Neural progenitor cell (in vitro differentiated cells): ENCODE measurements around the gene WDR54.

ENCODE experiments used
- EZH2 ChIP-seq: fragments of 200-600 bp; sonication (generic); IDR thresholded peaks from 2 replicates; pipeline ENCODE4 v1.6.1; 2017; ENCODE audit warnings: antibody characterized with exemption, mild to moderate bottlenecking, moderate library complexity
- EZH2phosphoT487 ChIP-seq: fragments of 200-600 bp; sonication (generic); IDR thresholded peaks from 2 replicates; pipeline ENCODE4 v1.6.1; 2017; ENCODE audit warnings: antibody characterized with exemption
- TF ChIP-seq, protein P1 (sequence below): fragments of 200-600 bp; sonication (generic); IDR thresholded peaks from 2 replicates; pipeline ENCODE4 v1.5.1; 2017; ENCODE audit warnings: antibody characterized with exemption, mild to moderate bottlenecking

DNA sequence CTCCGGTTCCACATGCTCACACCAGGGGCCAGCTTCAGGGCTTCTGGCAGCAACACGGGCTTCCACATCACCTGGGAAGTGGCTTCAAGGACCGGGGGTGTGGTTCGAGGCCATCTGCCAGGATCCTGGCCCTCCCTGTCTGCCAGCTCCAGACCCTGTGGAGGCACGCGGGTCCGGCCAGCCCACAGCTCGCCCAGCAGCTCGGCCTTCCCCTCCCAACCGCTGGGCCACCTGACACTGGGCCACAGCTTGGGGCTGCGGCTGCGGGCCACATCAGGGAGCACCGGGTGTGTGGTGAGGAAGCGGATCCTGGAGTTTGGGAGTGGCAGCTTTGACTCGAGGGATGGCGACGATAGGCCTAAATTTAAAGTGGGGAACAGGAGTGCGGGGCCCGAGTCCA lies 7.1 kb upstream of the WDR54 start:
- TF ChIP-seq EZH2phosphoT487 (no peak), EZH2 (no peak)
- TF ChIP-seq, protein P1, sequence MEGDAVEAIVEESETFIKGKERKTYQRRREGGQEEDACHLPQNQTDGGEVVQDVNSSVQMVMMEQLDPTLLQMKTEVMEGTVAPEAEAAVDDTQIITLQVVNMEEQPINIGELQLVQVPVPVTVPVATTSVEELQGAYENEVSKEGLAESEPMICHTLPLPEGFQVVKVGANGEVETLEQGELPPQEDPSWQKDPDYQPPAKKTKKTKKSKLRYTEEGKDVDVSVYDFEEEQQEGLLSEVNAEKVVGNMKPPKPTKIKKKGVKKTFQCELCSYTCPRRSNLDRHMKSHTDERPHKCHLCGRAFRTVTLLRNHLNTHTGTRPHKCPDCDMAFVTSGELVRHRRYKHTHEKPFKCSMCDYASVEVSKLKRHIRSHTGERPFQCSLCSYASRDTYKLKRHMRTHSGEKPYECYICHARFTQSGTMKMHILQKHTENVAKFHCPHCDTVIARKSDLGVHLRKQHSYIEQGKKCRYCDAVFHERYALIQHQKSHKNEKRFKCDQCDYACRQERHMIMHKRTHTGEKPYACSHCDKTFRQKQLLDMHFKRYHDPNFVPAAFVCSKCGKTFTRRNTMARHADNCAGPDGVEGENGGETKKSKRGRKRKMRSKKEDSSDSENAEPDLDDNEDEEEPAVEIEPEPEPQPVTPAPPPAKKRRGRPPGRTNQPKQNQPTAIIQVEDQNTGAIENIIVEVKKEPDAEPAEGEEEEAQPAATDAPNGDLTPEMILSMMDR = no peak
